Measurements from ENCODE around the gene NAA15. TPM values are rescaled to one million over a fixed set of nuclear protein-coding genes. Genes with fewer than 3 reads are reported as not detected.
"Not testable (repeated sequence)": the region's sequence is repeated elsewhere in the genome, so short reads cannot be mapped to it uniquely, and the experiment has no call there.

Gene NAA15
- polyA plus RNA-seq, 4 donors, result 30.0 to 38.8 (median 36.5) TPM

GRCh38 chr4:139295942-139296299 lies 5.4 kb upstream of the NAA15 start:
- no peak for DNase-seq (ENCODE audit: low read depth in 4 of 4, low spot score in 3 of 4)

- DNase-seq (ENCODE audit: low read depth in 4 of 4, low spot score in 3 of 4), result no peak
Measured at GRCh38 chr4:139297001-139297410, 4.3 kb upstream of the NAA15 start.

- DNase-seq (ENCODE audit: low read depth in 4 of 4, low spot score in 3 of 4), result no peak
Measured at GRCh38 chr4:139299536-139299935, 1.8 kb upstream of the NAA15 start.

GRCh38 chr4:139300431-139301112 lies 733 bp upstream of the NAA15 start:
- DNase-seq (ENCODE audit: low read depth in 4 of 4, low spot score in 3 of 4), result no peak

- DNase-seq (ENCODE audit: low read depth in 4 of 4, low spot score in 3 of 4), result peak in 1 of 4 donors; percentile 39
Measured at GRCh38 chr4:139301821-139302611, 711 bp downstream of the NAA15 start, which contains the start of gene NDUFC1. TSS of gene NDUFC1 (minus strand) at chr4:139302477. CDS start at chr4:139295798, 6,679 bp downstream.

GRCh38 chr4:139304920-139305319 lies 3.6 kb downstream of the NAA15 start:
- DNase-seq (ENCODE audit: low read depth in 4 of 4, low spot score in 3 of 4), result no peak

- DNase-seq (ENCODE audit: low read depth in 4 of 4, low spot score in 3 of 4), result no peak
Measured at GRCh38 chr4:139311909-139312308, 10.6 kb downstream of the NAA15 start.

GRCh38 chr4:139312552-139313332 lies 11.4 kb downstream of the NAA15 start:
- DNase-seq (ENCODE audit: low read depth in 4 of 4, low spot score in 3 of 4), result no peak

GRCh38 chr4:139313414-139313813 lies 12.1 kb downstream of the NAA15 start:
- DNase-seq (ENCODE audit: low read depth in 4 of 4, low spot score in 3 of 4), result not testable (repeated sequence)

- DNase-seq (ENCODE audit: low read depth in 4 of 4, low spot score in 3 of 4), result no peak
Measured at GRCh38 chr4:139314047-139314800, 12.9 kb downstream of the NAA15 start.

GRCh38 chr4:139315221-139315675 lies 13.9 kb downstream of the NAA15 start:
- no peak for DNase-seq (ENCODE audit: low read depth in 4 of 4, low spot score in 3 of 4)

- DNase-seq (ENCODE audit: low read depth in 4 of 4, low spot score in 3 of 4), result no peak
Measured at GRCh38 chr4:139316733-139317132, 15.4 kb downstream of the NAA15 start.

- no peak for DNase-seq (ENCODE audit: low read depth in 4 of 4, low spot score in 3 of 4)
Measured at GRCh38 chr4:139317635-139318034, 16.3 kb downstream of the NAA15 start.

GRCh38 chr4:139319571-139319970 lies 18.3 kb downstream of the NAA15 start:
- no peak for DNase-seq (ENCODE audit: low read depth in 4 of 4, low spot score in 3 of 4)

GRCh38 chr4:139322070-139322469 lies 20.8 kb downstream of the NAA15 start:
- not testable (repeated sequence) for DNase-seq (ENCODE audit: low read depth in 4 of 4, low spot score in 3 of 4)

- not testable (repeated sequence) for DNase-seq (ENCODE audit: low read depth in 4 of 4, low spot score in 3 of 4)
Measured at GRCh38 chr4:139322541-139322940, 21.2 kb downstream of the NAA15 start.

- no peak for DNase-seq (ENCODE audit: low read depth in 4 of 4, low spot score in 3 of 4)
Measured at GRCh38 chr4:139324620-139325019, 23.3 kb downstream of the NAA15 start.

- no peak for DNase-seq (ENCODE audit: low read depth in 4 of 4, low spot score in 3 of 4)
Measured at GRCh38 chr4:139329665-139330200, 28.4 kb downstream of the NAA15 start.

GRCh38 chr4:139330283-139330682 lies 29.0 kb downstream of the NAA15 start:
- no peak for DNase-seq (ENCODE audit: low read depth in 4 of 4, low spot score in 3 of 4)

- DNase-seq (ENCODE audit: low read depth in 4 of 4, low spot score in 3 of 4), result no peak
Measured at GRCh38 chr4:139331185-139331584, 29.9 kb downstream of the NAA15 start.

Measured in right renal pelvis (tissue), 4 donors.